OCI-LY7 (cell line): ENCODE results near the gene PIGS. TPM values are rescaled to one million over a fixed set of nuclear protein-coding genes. Genes with fewer than 3 reads are reported as not detected.

Experiments used
- BruUV-seq: library from RNA; stranded (reverse); fragments of 400-500 nt; replicated peaks from 2 replicates; lab custom pipeline; 2021; lab: Mats Ljungman, UMichigan
- CTCF ChIA-PET: fragments of 300-600 bp; sonication (Branson Sonifier 250); formaldehyde crosslinking; loops from one replicate; lab custom pipeline; 2022; ENCODE audit warnings: antibody characterized with exemption; ENCODE audit not compliant: unreplicated experiment; lab: Charles Lee
- POLR2A ChIA-PET: fragments of 300-600 bp; sonication (Branson Sonifier 250); formaldehyde crosslinking; loops from one replicate; lab custom pipeline; 2022; ENCODE audit warnings: antibody characterized with exemption; lab: Charles Lee
- DNase-seq: peaks from one replicate; pipeline ENCODE4 v3.0.0-alpha.2; 2015; ENCODE audit warnings: low spot score
- H2AFZ ChIP-seq: fragments of 200-600 bp; sonication (generic), shearing (Covaris generic); 2 replicates; pipeline ENCODE4 v1.6.1; 2014; ENCODE audit warnings: mild to moderate bottlenecking, antibody characterized with exemption, low read length, moderate library complexity
- H3K27ac ChIP-seq: fragments of 200-600 bp; sonication (generic); 2 replicates; pipeline ENCODE4 v1.5.1; 2014; ENCODE audit warnings: mixed run types, low read depth, mild to moderate bottlenecking, moderate library complexity, low read length, inconsistent platforms; ENCODE audit not compliant: poor library complexity, severe bottlenecking
- H3K36me3 ChIP-seq: fragments of 200-600 bp; sonication (generic); 2 replicates; pipeline ENCODE4 v1.6.1; 2014; ENCODE audit warnings: mild to moderate bottlenecking, antibody characterized with exemption, low read length, moderate library complexity, mixed read lengths; ENCODE audit not compliant: insufficient read depth
- H3K4me1 ChIP-seq: fragments of 200-600 bp; sonication (generic); 2 replicates; pipeline ENCODE4 v1.5.1; 2014; ENCODE audit warnings: mild to moderate bottlenecking, low read length; ENCODE audit not compliant: insufficient read depth, poor library complexity, severe bottlenecking
- H3K4me2 ChIP-seq: fragments of 200-600 bp; sonication (generic); 2 replicates; pipeline ENCODE4 v1.6.1; 2014; ENCODE audit warnings: mild to moderate bottlenecking, low read length
- H3K4me3 ChIP-seq: fragments of 200-600 bp; sonication (generic); 2 replicates; pipeline ENCODE4 v1.5.1; 2014; ENCODE audit warnings: mild to moderate bottlenecking, low read depth, low read length; ENCODE audit not compliant: poor library complexity, severe bottlenecking
- H3K79me2 ChIP-seq: fragments of 200-600 bp; sonication (generic); 2 replicates; pipeline ENCODE4 v1.6.1; 2016; ENCODE audit warnings: low read depth, mild to moderate bottlenecking, low read length, moderate library complexity, mixed read lengths; ENCODE audit not compliant: insufficient read depth
- H3K9me2 ChIP-seq: fragments of 200-600 bp; sonication (generic); 2 replicates; pipeline ENCODE4 v1.6.1; 2016; ENCODE audit warnings: mild to moderate bottlenecking, low read length, mixed read lengths; ENCODE audit not compliant: insufficient read depth
- H3K9me3 ChIP-seq: fragments of 200-600 bp; sonication (generic); 2 replicates; pipeline ENCODE4 v1.6.1; 2014; ENCODE audit warnings: mild to moderate bottlenecking, mixed run types, low read length, mixed read lengths
- H4K20me1 ChIP-seq: fragments of 200-600 bp; sonication (generic); 2 replicates; pipeline ENCODE4 v1.6.1; 2014; ENCODE audit warnings: mild to moderate bottlenecking, antibody characterized with exemption, low read length, moderate library complexity, mixed read lengths; ENCODE audit not compliant: insufficient read depth
- CTCF ChIP-seq: fragments of 200-600 bp; sonication (generic); conservative IDR thresholded peaks from 2 replicates; pipeline ENCODE4 v1.5.1; 2014; ENCODE audit warnings: mild to moderate bottlenecking, antibody characterized with exemption, low read length, moderate library complexity, mixed read lengths
- EZH2phosphoT487 ChIP-seq: fragments of 200-600 bp; sonication (generic); IDR thresholded peaks from 2 replicates; pipeline ENCODE4 v1.6.1; 2018; ENCODE audit warnings: low read depth, borderline replicate concordance, mild to moderate bottlenecking, mixed run types, antibody characterized with exemption, low read length, moderate library complexity, mixed read lengths
- intact Hi-C: fragments of 100-400 bp; cut with micrococcal nuclease; formaldehyde crosslinking; loops from one replicate; pipeline ENCODE4 v1.10.0; 2022; ENCODE audit not compliant: unreplicated experiment
- total RNA-seq, 2 experiments: library from RNA; depleted of rRNA in 1 of 2; stranded (reverse); fragments of >200 nt in 1 of 2; shearing (Covaris generic) in 1 of 2; gene quantifications; 2 replicates each; pipeline ENCODE4 v1.2.3, GENCODE V29; 2014 to 2022

PIGS gene
- total RNA-seq, 2 experiments from 2014 or later, result 13.9 to 34.0 TPM

DNA sequence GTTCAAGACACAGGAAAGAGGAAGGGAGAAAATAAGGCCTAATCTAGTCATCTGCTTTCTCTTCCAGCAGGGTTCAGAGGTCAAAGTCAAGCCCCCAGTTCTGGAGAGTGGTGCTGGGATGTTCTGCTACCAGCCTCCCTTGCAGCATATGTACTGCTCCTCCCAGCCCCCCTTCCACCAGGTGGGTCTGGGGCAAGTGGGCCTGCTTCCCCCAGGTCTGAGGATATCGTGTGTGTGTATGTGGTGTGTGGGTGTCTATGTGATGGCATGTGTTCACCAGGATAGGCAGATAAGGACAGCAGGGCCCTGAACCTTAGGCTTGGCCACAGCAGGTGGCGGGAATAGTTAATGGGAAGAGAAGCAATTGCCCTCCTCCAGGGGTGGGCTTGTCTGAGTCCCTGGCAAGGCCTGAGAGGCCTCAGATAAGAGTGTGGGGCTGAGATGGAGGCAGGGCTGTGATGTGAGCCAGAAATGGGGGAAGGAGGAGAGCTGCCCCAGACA, 44.1 kb downstream of the PIGS start:
- no peak overlapping the region for H2AFZ ChIP-seq
- intact Hi-C loops, result no loop called here
- no peaks in the 10 kb centered on the region for H4K20me1 ChIP-seq
- no peak for DNase-seq
- H3K4me2 ChIP-seq, result no peak overlapping the region
- no peaks in the 10 kb centered on the region for H3K36me3 ChIP-seq
- no peak for TF ChIP-seq CTCF
- no TSS peak for BruUV-seq
- ChIA-PET CTCF (no interaction called here), POLR2A (no interaction called here)
- H3K79me2 ChIP-seq, result no peaks in the 10 kb centered on the region
- H3K9me2 ChIP-seq, result no peaks in the 10 kb centered on the region
- H3K4me3 ChIP-seq, result no peak overlapping the region
- H3K9me3 ChIP-seq, result no peaks in the 10 kb centered on the region
- H3K27ac ChIP-seq, result no peak overlapping the region
- H3K4me1 ChIP-seq, result no peaks in the 10 kb centered on the region

GRCh38 chr17:28526381-28526780, 44.9 kb downstream of the PIGS start:
- BruUV-seq, result no TSS peak
- no peaks in the 10 kb centered on the region for H3K4me1 ChIP-seq
- ChIA-PET CTCF (interaction anchor here (0.6 kb wide), 1 partner anchor 83 kb away, joined by 4 read pairs; no protein-coding TSS in a partner anchor), POLR2A (interaction anchor here (1.0 kb wide), 1 partner anchor 118 kb away, joined by 3 read pairs; no protein-coding TSS in a partner anchor)
- no peaks in the 10 kb centered on the region for H3K79me2 ChIP-seq
- no peaks in the 10 kb centered on the region for H4K20me1 ChIP-seq
- DNase-seq, result no peak
- no peak overlapping the region for H2AFZ ChIP-seq
- intact Hi-C loops, result no loop called here
- H3K4me3 ChIP-seq, result no peak overlapping the region
- no peaks in the 10 kb centered on the region for H3K36me3 ChIP-seq
- H3K9me2 ChIP-seq, result no peaks in the 10 kb centered on the region
- TF ChIP-seq EZH2phosphoT487 (no peak), CTCF (no peak)
- no peaks in the 10 kb centered on the region for H3K9me3 ChIP-seq
- H3K4me2 ChIP-seq, result no peak overlapping the region
- no peak overlapping the region for H3K27ac ChIP-seq

GRCh38 chr17:28524476-28525424, 46.6 kb downstream of the PIGS start:
- ChIA-PET POLR2A (no interaction called here), CTCF (no interaction called here)
- no peak for DNase-seq
- Histone ChIP-seq H3K4me3 (no peak overlapping the region), H3K79me2 (no peaks in the 10 kb centered on the region), H3K4me1 (no peaks in the 10 kb centered on the region), H3K27ac (no peak overlapping the region), H3K9me2 (no peaks in the 10 kb centered on the region), H4K20me1 (no peaks in the 10 kb centered on the region; the same call in 1 of the 2 replicates), H3K36me3 (no peaks in the 10 kb centered on the region), H3K4me2 (no peak overlapping the region), H3K9me3 (no peaks in the 10 kb centered on the region), H2AFZ (no peak overlapping the region)
- intact Hi-C loops, result no loop called here
- no peak for TF ChIP-seq EZH2phosphoT487
- no peak for TF ChIP-seq CTCF
- BruUV-seq, result no TSS peak
